Stimulated activated CD4-positive, alpha-beta T cell treated with anti-CD3 and anti-CD28 coated beads, Interleukin-2, amount 100 ng/mL, for 4 hours (primary cell): ENCODE results near the gene TMEM219.
"Not testable (repeated sequence)": the region's sequence is repeated elsewhere in the genome, so short reads cannot be mapped to it uniquely, and the experiment has no call there.

Experiments
- DNase-seq: peaks from one replicate; pipeline ENCODE4 v3.0.0-alpha.2; 2020; ENCODE audit warnings: low read depth

TMEM219 gene

GRCh38 chr16:30011714-30012504 lies 50.0 kb downstream of the TMEM219 start:
- DNase-seq, result no peak

GRCh38 chr16:30012598-30012997 lies 50.7 kb downstream of the TMEM219 start:
- not testable (repeated sequence) for DNase-seq

- DNase-seq, result not testable (repeated sequence)
These were observed 53.6 kb downstream of the TMEM219 start for GRCh38 chr16:30015450-30015849.

- DNase-seq, result no peak
These were observed 54.8 kb downstream of the TMEM219 start for GRCh38 chr16:30016555-30017276.

GRCh38 chr16:30017277-30017656 lies 55.4 kb downstream of the TMEM219 start:
- no peak for DNase-seq

- DNase-seq, result not testable (repeated sequence)
These were observed 56.1 kb downstream of the TMEM219 start for GRCh38 chr16:30017937-30018336.

- DNase-seq, result no peak
These were observed 56.9 kb downstream of the TMEM219 start for GRCh38 chr16:30018731-30019158.
